Measurements from ENCODE around the gene TEX101. TPM values are rescaled to one million over a fixed set of nuclear protein-coding genes. Genes with fewer than 3 reads are reported as not detected.

The TEX101 gene
- total RNA-seq, 1 experiment from 2014 or later = not detected

- DNase-seq = no peak
- Histone ChIP-seq H3K4ac (ENCODE audit: low read depth, low read length) (no peak overlapping the region), H3K56ac (ENCODE audit: insufficient read length, low read depth, low read length) (no peak overlapping the region), H3K79me1 (ENCODE audit: insufficient read depth, low read depth, low read length, poor library complexity, severe bottlenecking) (no peaks in the 10 kb centered on the region), H2AK5ac (ENCODE audit: insufficient read length, low read length) (no peak overlapping the region), H2BK15ac (ENCODE audit: low read depth, low read length) (no peak overlapping the region), H4K8ac (replicated peaks; ENCODE audit: insufficient read length, low read depth, low read length) (no peak overlapping the region), H3K27ac (ENCODE audit: insufficient read length, low read depth, low read length) (no peak overlapping the region), H2BK12ac (ENCODE audit: insufficient read length, low read depth, low read length) (no peak overlapping the region), H2BK5ac (ENCODE audit: insufficient read length, low read length) (no peak overlapping the region), H3K23ac (ENCODE audit: insufficient read length, low read depth, low read length) (no peak overlapping the region), H3K4me1 (ENCODE audit: insufficient read depth, low read length) (no peaks in the 10 kb centered on the region), H3K79me2 (ENCODE audit: insufficient read depth, low read length) (no peaks in the 10 kb centered on the region), H3K9me3 (ENCODE audit: control insufficient read depth, low read depth, low read length) (no peaks in the 10 kb centered on the region), H4K91ac (ENCODE audit: insufficient read length, low read depth, low read length) (no peak overlapping the region), H3K14ac (ENCODE audit: insufficient read depth, low read length) (no peak overlapping the region), H3T11ph (ENCODE audit: low read length) (no peak overlapping the region), H4K20me1 (ENCODE audit: control insufficient read depth, insufficient read depth, insufficient read length) (no peaks in the 10 kb centered on the region), H2AFZ (ENCODE audit: low read length) (no peak overlapping the region), H3K23me2 (ENCODE audit: insufficient read length, low read depth, low read length, poor library complexity, severe bottlenecking) (no peaks in the 10 kb centered on the region), H3K27me3 (ENCODE audit: insufficient read depth, low read length) (no peaks in the 10 kb centered on the region), H3K4me2 (ENCODE audit: insufficient read depth, insufficient read length, low read length) (no peak overlapping the region), H3K9ac (ENCODE audit: extremely low read depth, insufficient read length, low read length) (no peak overlapping the region), H2BK20ac (ENCODE audit: low read depth, low read length, poor library complexity, severe bottlenecking) (no peak overlapping the region), H4K5ac (ENCODE audit: insufficient read length, low read depth, low read length) (no peak overlapping the region), H2BK120ac (ENCODE audit: low read depth, low read length, poor library complexity, severe bottlenecking) (no peak overlapping the region), H3K18ac (ENCODE audit: insufficient read length, low read depth, low read length) (no peak overlapping the region)
- no CpG with 5 or more reads among the region's 9 CpGs for WGBS (ENCODE audit: extremely low coverage, insufficient read length, low lambda C conversion rate)
- no peak overlapping the region for H3K27ac Mint-ChIP-seq
- H3K9me3 Mint-ChIP-seq = peaks cover 7 to 16% of the 10 kb centered on the region in 2 experiments
- peaks cover 3% of the 10 kb centered on the region in 2 experiments; a peak in 3 of 4 replicates for H3K4me1 Mint-ChIP-seq
- no peaks in the 10 kb centered on the region; a peak in 1 of 7 replicates for H3K36me3 Mint-ChIP-seq (ENCODE audit: insufficient read depth in 1 of 3, low read depth in 3 of 3)
- H3K4me3 Mint-ChIP-seq = no peak overlapping the region
- H3K27me3 Mint-ChIP-seq (ENCODE audit: low read depth) = peaks cover 25% of the 10 kb centered on the region
- no peak for TF ChIP-seq CTCF (conservative IDR thresholded peaks at IDR 0.05)
Observed at GRCh38 chr19:43447655-43448054, 33.0 kb downstream of the TEX101 start.

Measured in H9 (cell line).